Activated naive CD4-positive, alpha-beta T cell treated with anti-CD3 and anti-CD28 coated beads, Interleukin-2, amount 10 ng/mL, durations not matched to agents 7 days and 5 days (primary cell): ENCODE data around the gene TRIM6.
A peak's percentile ranks its signal among the peaks of the same experiment; 100 is the strongest.
"Not testable (repeated sequence)": the region's sequence is repeated elsewhere in the genome, so short reads cannot be mapped to it uniquely, and the experiment has no call there.

Experiments
- CTCF ChIA-PET: fragments of 350-600 bp; sonication (Branson Sonifier 250); formaldehyde crosslinking; loops from one replicate; lab custom pipeline; 2021; ENCODE audit warnings: antibody characterized with exemption; lab: Charles Lee
- DNase-seq: peaks from one replicate; pipeline ENCODE4 v3.0.0-alpha.2; 2020
- H3K27ac Mint-ChIP-seq: one replicate; pipeline ENCODE4 v1.8.0; 2021; ENCODE audit warnings: mild to moderate bottlenecking, moderate library complexity, mixed read lengths
- H3K27me3 Mint-ChIP-seq: one replicate; pipeline ENCODE4 v1.8.0; 2021; ENCODE audit warnings: mild to moderate bottlenecking, mixed read lengths
- H3K36me3 Mint-ChIP-seq: one replicate; pipeline ENCODE4 v1.8.0; 2021; ENCODE audit warnings: mixed read lengths
- H3K4me1 Mint-ChIP-seq: one replicate; pipeline ENCODE4 v1.8.0; 2021; ENCODE audit warnings: mixed read lengths
- H3K4me3 Mint-ChIP-seq: one replicate; pipeline ENCODE4 v1.8.0; 2021; ENCODE audit warnings: mild to moderate bottlenecking, moderate library complexity, mixed read lengths
- H3K9me3 Mint-ChIP-seq: one replicate; pipeline ENCODE4 v1.8.0; 2021; ENCODE audit warnings: mixed read lengths

TRIM6 gene

DNA sequence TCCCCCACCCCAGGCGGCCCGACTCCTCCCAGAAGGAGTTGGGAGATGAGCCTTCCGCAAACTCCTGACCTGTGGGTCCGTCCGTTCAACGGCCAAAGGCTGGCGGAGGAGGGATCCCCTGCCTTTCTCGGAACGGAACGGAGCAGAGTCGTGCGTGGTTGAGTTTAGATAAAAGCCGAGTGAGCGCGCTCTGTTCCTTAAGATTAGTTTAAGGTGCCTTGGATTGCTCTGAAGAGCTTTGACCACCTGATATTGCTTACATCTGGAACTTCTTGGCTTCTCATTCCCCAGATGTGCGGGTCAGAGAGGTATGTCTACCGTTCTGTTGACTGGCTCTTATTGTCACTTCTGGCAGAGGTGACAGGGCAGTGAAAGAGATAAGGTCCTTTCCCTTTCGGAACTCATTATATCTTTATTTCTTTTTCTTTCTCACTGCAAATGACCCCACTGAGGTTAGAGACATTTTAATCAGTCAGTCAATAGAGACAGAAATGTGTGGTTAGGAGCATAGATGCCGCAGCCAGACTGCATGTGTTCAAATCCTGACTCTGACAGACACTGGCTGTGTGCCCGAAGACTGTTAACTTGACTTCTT is at the start of gene TRIM6:
TSS of gene TRIM6 (plus strand) at position 31 of the 595 bp plus-strand sequence. CDS start at position 292, 261 bp downstream.
- H3K4me1 Mint-ChIP-seq: peaks cover 15% of the 10 kb centered on the region
- H3K9me3 Mint-ChIP-seq: no peaks in the 10 kb centered on the region
- DNase-seq: peak; percentile 31
- H3K27ac Mint-ChIP-seq: no peak within 1 kb of the TSS
- H3K27me3 Mint-ChIP-seq: peaks cover 12% of the 10 kb centered on the region
- H3K36me3 Mint-ChIP-seq: no peaks in the 10 kb centered on the region
- CTCF ChIA-PET: interaction anchor here (1.0 to 2.1 kb wide), 2 partner anchors 93 to 212 kb away, joined by 4 to 5 read pairs; partner anchors contain the start of genes OR52N2 and TRIM22
- H3K4me3 Mint-ChIP-seq: peak within 1 kb of the TSS; percentile 74

GRCh38 chr11:5547982-5548381 is 48.5 kb upstream of the TRIM6 start:
- H3K4me1 Mint-ChIP-seq: no peaks in the 10 kb centered on the region
- CTCF ChIA-PET: no interaction called here
- no peak for DNase-seq

DNA sequence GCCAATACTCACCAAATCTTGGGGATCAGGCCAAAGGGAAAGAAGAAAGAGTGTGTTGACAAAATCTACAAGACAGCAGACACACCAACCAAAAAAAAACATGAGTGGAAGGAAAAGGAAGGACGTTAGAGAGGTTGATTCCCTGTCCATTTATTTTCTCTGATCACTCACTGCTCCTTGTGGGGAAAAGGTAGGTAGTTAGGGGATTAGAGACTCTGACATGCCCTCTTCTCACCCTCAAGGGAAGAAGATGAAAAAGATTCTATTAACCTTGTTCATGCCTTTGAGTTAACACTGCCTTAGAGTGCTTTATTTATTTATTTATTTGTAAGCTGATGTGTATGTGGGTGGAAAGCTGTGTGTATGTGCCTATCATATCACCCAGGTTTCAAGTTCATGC is 48.0 kb upstream of the TRIM6 start, which contains the start of gene OR52H1:
TSS of gene OR52H1 (minus strand) at position 101 of the 400 bp plus-strand sequence. CDS start 3,035 bp downstream, outside the sequence.
- Mint-ChIP-seq H3K4me3 (no peak within 1 kb of the TSS), H3K36me3 (no peaks in the 10 kb centered on the region), H3K27ac (no peak within 1 kb of the TSS), H3K9me3 (no peaks in the 10 kb centered on the region), H3K27me3 (no peaks in the 10 kb centered on the region), H3K4me1 (no peaks in the 10 kb centered on the region)
- no peak for DNase-seq
- CTCF ChIA-PET: no interaction called here

More at GRCh38 chr11:5547982-5548381, 48.5 kb upstream of the TRIM6 start:
- Mint-ChIP-seq H3K9me3 (no peaks in the 10 kb centered on the region), H3K27ac (no peak overlapping the region), H3K36me3 (no peaks in the 10 kb centered on the region), H3K4me3 (no peak overlapping the region), H3K27me3 (no peaks in the 10 kb centered on the region)

- H3K27me3 Mint-ChIP-seq: peaks cover 4% of the 10 kb centered on the region
- no peaks in the 10 kb centered on the region for H3K4me1 Mint-ChIP-seq
- no peaks in the 10 kb centered on the region for H3K9me3 Mint-ChIP-seq
- no peak overlapping the region for H3K4me3 Mint-ChIP-seq
- H3K36me3 Mint-ChIP-seq: no peaks in the 10 kb centered on the region
- no peak overlapping the region for H3K27ac Mint-ChIP-seq
- no peak for DNase-seq
- CTCF ChIA-PET: no interaction called here
These were observed 45.9 kb upstream of the TRIM6 start for GRCh38 chr11:5550440-5551095.

GRCh38 chr11:5553343-5553742 is 43.1 kb upstream of the TRIM6 start:
- Mint-ChIP-seq H3K36me3 (no peaks in the 10 kb centered on the region), H3K27me3 (peaks cover 13% of the 10 kb centered on the region), H3K4me1 (no peaks in the 10 kb centered on the region), H3K4me3 (no peak overlapping the region), H3K27ac (no peak overlapping the region), H3K9me3 (no peaks in the 10 kb centered on the region)
- no peak for DNase-seq
- CTCF ChIA-PET: no interaction called here

- Mint-ChIP-seq H3K27ac (no peak overlapping the region), H3K4me1 (no peaks in the 10 kb centered on the region), H3K27me3 (peaks cover 13% of the 10 kb centered on the region), H3K9me3 (no peaks in the 10 kb centered on the region), H3K36me3 (no peaks in the 10 kb centered on the region), H3K4me3 (no peak overlapping the region)
- DNase-seq: no peak
- CTCF ChIA-PET: interaction anchor here (0.8 kb wide), 1 partner anchor 41 kb away, joined by 3 read pairs; no protein-coding TSS in a partner anchor
These were observed 39.7 kb upstream of the TRIM6 start for GRCh38 chr11:5556596-5557188.

DNA sequence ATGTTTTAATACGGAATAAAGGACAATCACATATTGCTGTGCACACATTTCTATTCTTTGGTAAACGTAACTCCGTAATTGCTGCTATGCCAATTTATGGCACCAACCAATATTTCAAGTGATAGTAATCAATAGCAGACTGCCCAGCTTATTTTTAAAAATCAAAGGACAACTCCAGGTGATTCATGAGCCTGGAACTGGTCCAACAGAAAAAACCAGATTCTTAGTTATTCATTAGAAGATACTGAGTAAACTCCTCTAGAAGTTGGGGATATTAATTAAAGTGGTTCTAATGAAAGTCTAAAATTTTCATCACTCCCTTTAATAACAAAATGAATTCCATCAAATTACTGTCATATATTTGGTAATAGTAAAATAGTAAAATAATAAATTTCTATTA is 38.7 kb upstream of the TRIM6 start:
- Mint-ChIP-seq H3K27ac (no peak overlapping the region), H3K27me3 (peaks cover 13% of the 10 kb centered on the region), H3K9me3 (no peaks in the 10 kb centered on the region), H3K4me3 (no peak overlapping the region), H3K36me3 (no peaks in the 10 kb centered on the region), H3K4me1 (no peaks in the 10 kb centered on the region)
- DNase-seq: no peak
- CTCF ChIA-PET: no interaction called here

- H3K4me1 Mint-ChIP-seq: peaks cover 6% of the 10 kb centered on the region
These were observed 32.0 kb upstream of the TRIM6 start for GRCh38 chr11:5564259-5565019.

DNA sequence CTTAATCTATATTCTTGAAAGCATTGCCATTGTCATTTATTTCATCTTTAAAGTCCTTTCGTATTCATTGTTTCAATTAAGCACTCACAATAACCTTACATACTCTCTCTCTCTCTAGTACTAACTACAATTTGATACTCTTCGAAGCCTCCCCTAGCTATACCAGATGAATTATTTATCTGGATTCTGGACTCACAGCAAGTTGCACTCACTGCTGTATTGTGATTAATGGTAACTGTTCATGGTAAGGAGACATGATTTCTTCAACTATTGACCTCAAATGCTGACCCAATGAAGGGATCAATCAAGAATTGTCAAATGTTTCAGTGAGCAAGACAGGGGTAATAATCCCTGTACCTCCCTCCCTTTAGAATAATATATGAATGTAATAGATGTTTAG is 21.8 kb upstream of the TRIM6 start:
- CTCF ChIA-PET: no interaction called here
- H3K4me1 Mint-ChIP-seq: no peaks in the 10 kb centered on the region
- H3K4me3 Mint-ChIP-seq: no peak overlapping the region
- no peaks in the 10 kb centered on the region for H3K27me3 Mint-ChIP-seq
- H3K36me3 Mint-ChIP-seq: no peaks in the 10 kb centered on the region
- H3K27ac Mint-ChIP-seq: no peak overlapping the region
- H3K9me3 Mint-ChIP-seq: no peaks in the 10 kb centered on the region
- no peak for DNase-seq

More at GRCh38 chr11:5564259-5565019, 32.0 kb upstream of the TRIM6 start:
- Mint-ChIP-seq H3K9me3 (peaks cover 2% of the 10 kb centered on the region), H3K4me3 (no peak overlapping the region), H3K36me3 (peaks cover 3% of the 10 kb centered on the region), H3K27me3 (no peaks in the 10 kb centered on the region), H3K27ac (no peak overlapping the region)
- CTCF ChIA-PET: no interaction called here
- DNase-seq: no peak

GRCh38 chr11:5575152-5575551 is 21.3 kb upstream of the TRIM6 start:
- H3K27ac Mint-ChIP-seq: no peak overlapping the region
- H3K4me3 Mint-ChIP-seq: no peak overlapping the region
- CTCF ChIA-PET: no interaction called here
- H3K36me3 Mint-ChIP-seq: no peaks in the 10 kb centered on the region
- H3K27me3 Mint-ChIP-seq: no peaks in the 10 kb centered on the region
- DNase-seq: no peak
- no peaks in the 10 kb centered on the region for H3K4me1 Mint-ChIP-seq
- H3K9me3 Mint-ChIP-seq: no peaks in the 10 kb centered on the region

GRCh38 chr11:5577101-5577500 is 19.3 kb upstream of the TRIM6 start:
- Mint-ChIP-seq H3K4me1 (no peaks in the 10 kb centered on the region), H3K4me3 (no peak overlapping the region), H3K27ac (no peak overlapping the region), H3K9me3 (no peaks in the 10 kb centered on the region), H3K27me3 (no peaks in the 10 kb centered on the region), H3K36me3 (no peaks in the 10 kb centered on the region)
- CTCF ChIA-PET: no interaction called here
- no peak for DNase-seq

DNA sequence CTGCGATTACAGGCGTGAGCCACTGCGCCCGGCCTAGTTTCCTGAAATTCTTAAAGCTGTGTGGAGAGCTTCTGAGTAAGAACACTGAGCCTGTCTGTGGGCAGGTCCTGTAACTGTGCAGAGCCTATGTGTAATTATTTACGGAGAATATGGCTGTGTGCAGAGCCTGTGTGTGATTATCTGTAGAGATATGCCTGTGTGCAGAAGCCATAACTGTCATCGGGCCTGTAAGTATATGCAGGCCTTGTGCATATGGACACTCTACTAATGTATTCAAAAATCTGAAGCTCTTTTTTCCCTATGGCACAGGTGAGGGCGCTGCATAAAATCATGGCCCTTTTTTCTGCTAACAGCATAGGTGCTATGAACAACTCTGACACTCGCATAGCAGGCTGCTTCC is 15.9 kb upstream of the TRIM6 start, which contains the start of gene OR52B6:
TSS of gene OR52B6 (plus strand) at position 301 of the 400 bp plus-strand sequence. CDS start at position 301, 0 bp downstream.
- Mint-ChIP-seq H3K27me3 (no peaks in the 10 kb centered on the region), H3K4me3 (no peak within 1 kb of the TSS), H3K27ac (no peak within 1 kb of the TSS), H3K36me3 (no peaks in the 10 kb centered on the region), H3K4me1 (no peaks in the 10 kb centered on the region), H3K9me3 (no peaks in the 10 kb centered on the region)
- CTCF ChIA-PET: no interaction called here
- DNase-seq: no peak

- CTCF ChIA-PET: no interaction called here
- no peaks in the 10 kb centered on the region for H3K36me3 Mint-ChIP-seq
- DNase-seq: no peak
- H3K4me1 Mint-ChIP-seq: no peaks in the 10 kb centered on the region
- H3K27me3 Mint-ChIP-seq: no peaks in the 10 kb centered on the region
- H3K9me3 Mint-ChIP-seq: no peaks in the 10 kb centered on the region
- no peak overlapping the region for H3K4me3 Mint-ChIP-seq
- no peak overlapping the region for H3K27ac Mint-ChIP-seq
These were observed 15.4 kb upstream of the TRIM6 start for GRCh38 chr11:5581014-5581413.

DNA sequence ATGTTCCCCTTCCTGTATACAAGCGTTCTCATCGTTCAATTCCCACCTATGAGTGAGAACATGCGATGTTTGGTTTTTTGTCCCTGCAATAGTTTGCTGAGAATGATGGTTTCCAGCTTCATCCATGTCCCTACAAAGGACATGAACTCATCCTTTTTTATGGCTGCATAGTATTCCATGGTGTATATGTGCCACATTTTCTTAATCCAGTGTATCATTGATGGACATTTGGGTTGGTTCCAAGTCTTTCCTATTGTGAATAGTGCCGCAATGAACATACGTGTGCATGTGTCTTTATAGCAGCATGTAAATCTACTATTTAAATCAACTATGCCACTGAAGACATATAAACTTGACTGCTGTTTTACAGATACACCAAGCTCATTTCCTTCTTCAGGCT is 12.0 kb upstream of the TRIM6 start:
- H3K9me3 Mint-ChIP-seq, H3K4me3 Mint-ChIP-seq, H3K36me3 Mint-ChIP-seq, CTCF ChIA-PET, H3K4me1 Mint-ChIP-seq, DNase-seq, H3K27me3 Mint-ChIP-seq, H3K27ac Mint-ChIP-seq: not testable (repeated sequence)
